B cell (primary cell): ENCODE results near the gene CPSF2. TPM values are rescaled to one million over a fixed set of nuclear protein-coding genes. Genes with fewer than 3 reads are reported as not detected.

Source experiments
- ATAC-seq: fragments of 200-7000 bp; cut with Tn5 transposase; one replicate; pipeline ENCODE4 v1.10.0; 2021; ENCODE audit warnings: low read depth, mild to moderate bottlenecking, moderate number of reproducible peaks, moderate library complexity
- CTCF ChIA-PET: fragments of 350-600 bp; sonication (Branson Sonifier 250); formaldehyde crosslinking; loops from one replicate; lab custom pipeline; 2021; ENCODE audit warnings: antibody characterized with exemption, inconsistent platforms; lab: Charles Lee
- POLR2A ChIA-PET: fragments of 350-600 bp; sonication (Branson Sonifier 250); formaldehyde crosslinking; loops from one replicate; lab custom pipeline; 2021; ENCODE audit warnings: antibody characterized with exemption; lab: Charles Lee
- DNase-seq: peaks from one replicate; pipeline ENCODE4 v3.0.0; 2013
- H2AFZ ChIP-seq: 2 replicates; pipeline ENCODE4 v1.6.1; 2012; ENCODE audit warnings: mild to moderate bottlenecking, low read depth, low read length; ENCODE audit not compliant: insufficient read depth, poor library complexity, severe bottlenecking
- H3K27ac ChIP-seq, 2 donors: 1 replicate in 1 of 2; 2 replicates in 1 of 2; pipeline ENCODE4 v1.5.1; 2012 to 2013; ENCODE audit warnings: low read length in 2 of 2, mild to moderate bottlenecking in 2 of 2, moderate library complexity in 1 of 2
- H3K27me3 ChIP-seq, 4 experiments: fragments of 200-600 bp in 1 of 4; sonication (generic) in 1 of 4; replicated peaks in 1 of 4; 1 replicate in 2 of 4; 2 replicates in 2 of 4; pipeline versions ENCODE4 v1.6.1 to v1.7.0; 2013 to 2016; ENCODE audit warnings: low read length in 3 of 4, mild to moderate bottlenecking in 2 of 4, mixed read lengths in 1 of 4, moderate library complexity in 1 of 4; ENCODE audit not compliant: insufficient read depth in 4 of 4, control insufficient read depth in 3 of 4; ENCODE audit errors: control extremely low read depth in 1 of 4
- H3K36me3 ChIP-seq, 2 experiments: replicated peaks in 1 of 2; 1 replicate in 1 of 2; 2 replicates in 1 of 2; pipeline versions ENCODE4 v1.6.1 to v1.7.1; 2013; ENCODE audit warnings: low read length in 1 of 2; ENCODE audit not compliant: insufficient read depth in 2 of 2, control insufficient read depth in 1 of 2; ENCODE audit errors: control extremely low read depth in 1 of 2, extremely low read depth in 1 of 2
- H3K4me1 ChIP-seq, 2 donors: fragments of 200-600 bp in 1 of 2; sonication (generic) in 1 of 2; 1 replicate in 1 of 2; 2 replicates in 1 of 2; pipeline versions ENCODE4 v1.5.1 to v1.6.1; 2013 to 2017; ENCODE audit warnings: low read length in 2 of 2; ENCODE audit not compliant: control insufficient read depth in 2 of 2, insufficient read depth in 2 of 2
- H3K4me2 ChIP-seq: replicated peaks from 2 replicates; pipeline ENCODE3; 2012; ENCODE audit warnings: mild to moderate bottlenecking, low read depth, low read length; ENCODE audit not compliant: poor library complexity, severe bottlenecking
- H3K4me3 ChIP-seq, 5 experiments: fragments of 200-600 bp in 1 of 5; sonication (generic) in 1 of 5; 1 replicate in 3 of 5; 2 replicates in 2 of 5; pipeline versions ENCODE4 v1.5.1 to v1.7.0; 2011 to 2016; ENCODE audit warnings: low read length in 4 of 5, mild to moderate bottlenecking in 4 of 5, low read depth in 2 of 5, control low read depth in 1 of 5, moderate library complexity in 1 of 5; ENCODE audit not compliant: insufficient read depth in 1 of 5; ENCODE audit errors: control extremely low read depth in 1 of 5, extremely low read depth in 1 of 5
- H3K79me2 ChIP-seq: fragments of 200-600 bp; sonication (generic); one replicate; pipeline ENCODE4 v1.6.0; 2016; ENCODE audit warnings: low read length; ENCODE audit not compliant: control insufficient read depth, insufficient read depth
- H3K9ac ChIP-seq: fragments of 200-600 bp; sonication (generic); 2 replicates; pipeline ENCODE4 v1.6.1; 2017; ENCODE audit warnings: mild to moderate bottlenecking, low read length, moderate library complexity
- H3K9me3 ChIP-seq, 3 donors: one replicate each; pipeline versions ENCODE4 v1.6.1 to v1.7.1; 2013; ENCODE audit warnings: low read length in 2 of 3; ENCODE audit not compliant: control insufficient read depth in 2 of 3, insufficient read depth in 1 of 3; ENCODE audit errors: control extremely low read depth in 1 of 3
- H4K20me1 ChIP-seq: 2 replicates; pipeline ENCODE4 v1.6.0; 2012; ENCODE audit warnings: mild to moderate bottlenecking, low read length; ENCODE audit not compliant: insufficient read depth, control insufficient read depth, poor library complexity, severe bottlenecking
- H3K27ac Mint-ChIP-seq: one replicate; pipeline ENCODE4 v1.8.0; 2021; ENCODE audit warnings: mixed read lengths
- H3K27me3 Mint-ChIP-seq: one replicate; pipeline ENCODE4 v1.8.0; 2021; ENCODE audit warnings: mixed read lengths
- H3K4me1 Mint-ChIP-seq: one replicate; pipeline ENCODE4 v1.8.0; 2021; ENCODE audit warnings: mixed read lengths
- H3K4me3 Mint-ChIP-seq: one replicate; pipeline ENCODE4 v1.8.0; 2021; ENCODE audit warnings: mixed read lengths
- H3K9me3 Mint-ChIP-seq: one replicate; pipeline ENCODE4 v1.8.0; 2022; ENCODE audit warnings: mixed read lengths; ENCODE audit not compliant: insufficient read depth
- EZH2 ChIP-seq: IDR thresholded peaks from 2 replicates; pipeline ENCODE4 v1.6.1; 2012; ENCODE audit warnings: borderline replicate concordance, low read depth, mild to moderate bottlenecking, moderate library complexity, low read length; ENCODE audit not compliant: insufficient read depth, poor library complexity, severe bottlenecking
- WGBS: methylation state at CpG from one replicate; pipeline ENCODE4 v1.1.5; 2013; ENCODE audit warnings: missing lambda C conversion rate; ENCODE audit not compliant: insufficient coverage; 5-methylcytosine and 5-hydroxymethylcytosine counted together
- intact Hi-C: fragments of 100-400 bp; cut with micrococcal nuclease; formaldehyde crosslinking; loops from one replicate; pipeline ENCODE4 v1.10.0; 2022
- polyA plus RNA-seq: library from polyadenylated mRNA; depleted of rRNA; stranded (reverse); fragments of >200 nt; gene quantifications from 2 replicates; pipeline ENCODE4 v1.2.3, GENCODE V29; 2012
- total RNA-seq, 2 donors: library from RNA; stranded (reverse); fragments of 120-200 nt in 1 of 2; gene quantifications; 1 replicate in 1 of 2; 2 replicates in 1 of 2; pipeline versions ENCODE4 v1.2.3 to v1.2.4, GENCODE V29; 2013 to 2022
- TF ChIP-seq, protein P1 (sequence below): fragments of 200-600 bp; IDR thresholded peaks from one replicate; pipeline ENCODE4 v1.8.0; 2022; ENCODE audit warnings: antibody characterized with exemption, mild to moderate bottlenecking

CPSF2 gene
- total and polyA plus RNA-seq, 2 donors (not counting 1 experiment from before 2014, with no cell fraction given): 5.2 to 42.6 TPM

GRCh38 chr14:92121207-92121669, 531 bp upstream of the CPSF2 start:
- ATAC-seq (peak; percentile 9), DNase-seq (no peak)
- Mint-ChIP-seq H3K9me3 (no peaks in the 10 kb centered on the region), H3K4me3 (peak overlapping the region; percentile 97), H3K4me1 (peaks cover 38% of the 10 kb centered on the region), H3K27me3 (no peaks in the 10 kb centered on the region), H3K27ac (peak overlapping the region; percentile 100)
- CTCF ChIA-PET: interaction anchor here (1.0 to 3.0 kb wide), 5 partner anchors 9 to 559 kb away, joined by 3 to 50 read pairs (median 4); partner anchors contain the start of gene ATXN3
- peak overlapping the region; percentile 87 to 96 for H3K27ac ChIP-seq
- H3K9ac ChIP-seq: peak overlapping the region; percentile 98
- WGBS: under 1% methylated on average over 36 of the region's 36 CpGs
- no peaks in the 10 kb centered on the region for H3K27me3 ChIP-seq
- intact Hi-C loops: loop anchor here (1.0 to 10.0 kb wide), 4 partner anchors 15 to 671 kb away; partner anchors contain the start of genes ATXN3, GOLGA5 and TRIP11
- no peak for TF ChIP-seq EZH2
- TF ChIP-seq, protein P1, sequence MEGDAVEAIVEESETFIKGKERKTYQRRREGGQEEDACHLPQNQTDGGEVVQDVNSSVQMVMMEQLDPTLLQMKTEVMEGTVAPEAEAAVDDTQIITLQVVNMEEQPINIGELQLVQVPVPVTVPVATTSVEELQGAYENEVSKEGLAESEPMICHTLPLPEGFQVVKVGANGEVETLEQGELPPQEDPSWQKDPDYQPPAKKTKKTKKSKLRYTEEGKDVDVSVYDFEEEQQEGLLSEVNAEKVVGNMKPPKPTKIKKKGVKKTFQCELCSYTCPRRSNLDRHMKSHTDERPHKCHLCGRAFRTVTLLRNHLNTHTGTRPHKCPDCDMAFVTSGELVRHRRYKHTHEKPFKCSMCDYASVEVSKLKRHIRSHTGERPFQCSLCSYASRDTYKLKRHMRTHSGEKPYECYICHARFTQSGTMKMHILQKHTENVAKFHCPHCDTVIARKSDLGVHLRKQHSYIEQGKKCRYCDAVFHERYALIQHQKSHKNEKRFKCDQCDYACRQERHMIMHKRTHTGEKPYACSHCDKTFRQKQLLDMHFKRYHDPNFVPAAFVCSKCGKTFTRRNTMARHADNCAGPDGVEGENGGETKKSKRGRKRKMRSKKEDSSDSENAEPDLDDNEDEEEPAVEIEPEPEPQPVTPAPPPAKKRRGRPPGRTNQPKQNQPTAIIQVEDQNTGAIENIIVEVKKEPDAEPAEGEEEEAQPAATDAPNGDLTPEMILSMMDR: no peak
- no peaks in the 10 kb centered on the region for H3K9me3 ChIP-seq
- no peaks in the 10 kb centered on the region for H4K20me1 ChIP-seq
- H3K4me1 ChIP-seq: peaks cover 9 to 29% of the 10 kb centered on the region in 2 donors
- H3K4me3 ChIP-seq: peak overlapping the region; percentile 85 to 99 (median 90)
- H3K79me2 ChIP-seq: peaks cover 65% of the 10 kb centered on the region
- POLR2A ChIA-PET: interaction anchor here (0.6 to 2.5 kb wide), 6 partner anchors 9 to 672 kb away, joined by 3 to 25 read pairs (median 4); partner anchors contain the start of genes ATXN3, PPP4R3A and TRIP11
- peaks cover 0 to 11% of the 10 kb centered on the region in 2 experiments for H3K36me3 ChIP-seq
- H3K4me2 ChIP-seq: peak overlapping the region; percentile 79
- H2AFZ ChIP-seq: peak overlapping the region; percentile 100

- no peaks in the 10 kb centered on the region for H3K27me3 Mint-ChIP-seq
- POLR2A ChIA-PET: interaction anchor here (0.5 to 2.5 kb wide), 7 partner anchors 10 to 773 kb away, joined by 3 to 25 read pairs (median 3); partner anchors contain the start of genes ATXN3 and TRIP11
- Histone ChIP-seq H3K79me2 (peaks cover 76% of the 10 kb centered on the region), H3K27me3 (no peaks in the 10 kb centered on the region), H4K20me1 (no peaks in the 10 kb centered on the region), H3K4me3 (peak overlapping the region; percentile 85 to 99 (median 90)), H2AFZ (peak overlapping the region; percentile 100), H3K36me3 (peaks cover 1 to 11% of the 10 kb centered on the region in 2 experiments), H3K9me3 (no peaks in the 10 kb centered on the region), H3K4me2 (peak overlapping the region; percentile 79), H3K27ac (peak overlapping the region; percentile 87 to 96), H3K4me1 (peaks cover 9 to 29% of the 10 kb centered on the region in 2 donors), H3K9ac (peak overlapping the region; percentile 98)
- no peaks in the 10 kb centered on the region for H3K9me3 Mint-ChIP-seq
- CTCF ChIA-PET: interaction anchor here (0.6 to 3.0 kb wide), 9 partner anchors 10 to 1085 kb away, joined by 3 to 50 read pairs (median 4); partner anchors contain the start of genes ATXN3, GON7 and UBR7
- H3K27ac Mint-ChIP-seq: peak overlapping the region; percentile 100
- no peak for TF ChIP-seq EZH2
- TF ChIP-seq, protein P1: no peak
- H3K4me3 Mint-ChIP-seq: peak overlapping the region; percentile 97
- no peak for ATAC-seq
- intact Hi-C loops: loop anchor here (5.0 to 10.0 kb wide), 2 partner anchors 492 to 670 kb away; partner anchors contain the start of gene GOLGA5
- peaks cover 38% of the 10 kb centered on the region for H3K4me1 Mint-ChIP-seq
- WGBS: 1% methylated on average over 22 of the region's 22 CpGs
- no peak for DNase-seq
Measured at GRCh38 chr14:92122351-92122677, 545 bp downstream of the CPSF2 start.
